ENCODE results near the gene CCL1.

The CCL1 gene

DNA sequence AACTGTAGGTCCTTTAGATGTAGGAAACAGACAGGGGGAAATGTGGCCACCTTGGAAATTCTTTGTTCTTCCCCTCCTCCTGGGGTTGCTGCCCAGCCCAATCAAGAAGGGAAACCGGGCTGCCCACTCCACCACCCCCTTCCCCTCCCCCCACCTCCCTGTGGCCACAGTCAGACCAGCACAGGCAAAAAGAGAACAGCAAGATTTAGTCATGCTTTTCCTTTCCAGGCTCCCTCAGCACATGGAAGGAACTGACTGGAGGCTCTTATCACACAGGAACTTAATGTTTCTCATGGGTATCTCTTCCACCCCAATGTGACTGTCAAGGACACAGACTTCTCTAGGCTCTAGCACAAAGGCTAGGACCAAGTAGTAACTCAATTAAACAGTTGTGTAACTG, 3.0 kb upstream of the CCL1 start:
- TF ChIP-seq, protein P1, sequence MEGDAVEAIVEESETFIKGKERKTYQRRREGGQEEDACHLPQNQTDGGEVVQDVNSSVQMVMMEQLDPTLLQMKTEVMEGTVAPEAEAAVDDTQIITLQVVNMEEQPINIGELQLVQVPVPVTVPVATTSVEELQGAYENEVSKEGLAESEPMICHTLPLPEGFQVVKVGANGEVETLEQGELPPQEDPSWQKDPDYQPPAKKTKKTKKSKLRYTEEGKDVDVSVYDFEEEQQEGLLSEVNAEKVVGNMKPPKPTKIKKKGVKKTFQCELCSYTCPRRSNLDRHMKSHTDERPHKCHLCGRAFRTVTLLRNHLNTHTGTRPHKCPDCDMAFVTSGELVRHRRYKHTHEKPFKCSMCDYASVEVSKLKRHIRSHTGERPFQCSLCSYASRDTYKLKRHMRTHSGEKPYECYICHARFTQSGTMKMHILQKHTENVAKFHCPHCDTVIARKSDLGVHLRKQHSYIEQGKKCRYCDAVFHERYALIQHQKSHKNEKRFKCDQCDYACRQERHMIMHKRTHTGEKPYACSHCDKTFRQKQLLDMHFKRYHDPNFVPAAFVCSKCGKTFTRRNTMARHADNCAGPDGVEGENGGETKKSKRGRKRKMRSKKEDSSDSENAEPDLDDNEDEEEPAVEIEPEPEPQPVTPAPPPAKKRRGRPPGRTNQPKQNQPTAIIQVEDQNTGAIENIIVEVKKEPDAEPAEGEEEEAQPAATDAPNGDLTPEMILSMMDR (IDR thresholded peaks at IDR 0.05): no peak

DNA sequence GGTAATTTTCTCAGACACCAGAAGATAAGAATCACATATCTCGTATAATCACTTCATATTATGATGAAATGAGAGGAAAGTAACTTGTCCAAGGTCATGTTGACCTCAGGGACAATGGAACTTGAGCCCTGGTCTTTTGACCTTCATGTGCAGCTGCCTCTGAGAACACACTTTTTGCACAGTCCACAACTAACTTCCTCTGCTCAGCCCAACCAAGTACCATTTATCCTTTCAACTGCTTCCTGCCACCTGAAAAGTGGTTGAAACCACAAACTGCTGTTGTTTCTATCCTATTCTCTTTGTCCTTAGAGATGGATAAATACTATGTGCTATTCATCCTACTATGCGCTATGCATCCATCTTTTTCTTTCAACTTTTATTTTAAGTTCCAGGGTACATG, 2.3 kb upstream of the CCL1 start:
- TF ChIP-seq, protein P1 (IDR thresholded peaks at IDR 0.05): no peak

DNA sequence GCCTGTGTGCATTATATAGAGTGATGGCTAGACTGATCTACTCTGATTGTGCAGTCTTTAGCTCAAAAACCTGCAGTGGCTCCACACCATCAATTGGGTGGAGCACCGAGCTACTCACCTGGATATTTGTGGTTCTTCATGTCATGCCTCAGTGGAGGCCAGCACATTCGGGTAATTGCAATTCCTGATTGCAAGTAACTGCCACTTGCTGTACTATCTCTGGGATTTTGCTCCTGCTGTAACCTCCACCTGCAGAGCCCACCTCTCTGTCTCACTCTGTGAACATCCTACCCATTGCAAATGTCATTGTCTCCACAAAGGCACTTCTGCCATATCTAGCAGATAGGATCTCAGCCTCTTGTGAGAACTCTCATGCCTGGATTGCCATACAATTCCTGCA, 1.7 kb upstream of the CCL1 start:
- TF ChIP-seq, protein P1 (IDR thresholded peaks at IDR 0.05): no peak

DNA sequence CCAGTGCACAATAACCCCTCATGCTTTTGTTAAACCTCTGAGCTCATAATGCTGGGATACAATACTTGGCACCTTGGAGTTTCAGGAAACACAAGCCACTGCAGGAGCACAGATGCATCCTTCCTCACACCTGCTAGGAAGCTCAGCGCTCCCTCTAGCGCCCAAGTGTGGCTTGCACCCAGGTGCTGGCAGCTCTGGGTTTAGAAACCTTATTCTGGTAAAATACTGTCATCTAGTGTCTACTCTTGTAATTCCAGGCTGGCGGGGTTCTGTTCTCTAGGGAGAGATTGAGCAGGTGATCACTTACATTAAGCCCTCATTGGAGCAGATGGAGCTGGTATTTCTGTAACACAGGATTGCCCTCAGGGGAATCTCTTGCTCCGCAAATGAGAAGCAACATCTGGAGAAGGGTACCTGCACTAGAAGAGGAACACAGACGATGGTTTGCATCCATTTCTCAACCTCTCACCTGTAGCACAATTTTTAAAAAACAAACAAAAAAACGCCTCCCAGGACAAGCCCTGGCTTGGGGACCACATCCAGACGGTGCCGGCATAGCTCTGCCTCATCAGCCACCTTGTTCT, 1.5 kb downstream of the CCL1 start:
- TF ChIP-seq, protein P1 (IDR thresholded peaks at IDR 0.05): peak; percentile 100

DNA sequence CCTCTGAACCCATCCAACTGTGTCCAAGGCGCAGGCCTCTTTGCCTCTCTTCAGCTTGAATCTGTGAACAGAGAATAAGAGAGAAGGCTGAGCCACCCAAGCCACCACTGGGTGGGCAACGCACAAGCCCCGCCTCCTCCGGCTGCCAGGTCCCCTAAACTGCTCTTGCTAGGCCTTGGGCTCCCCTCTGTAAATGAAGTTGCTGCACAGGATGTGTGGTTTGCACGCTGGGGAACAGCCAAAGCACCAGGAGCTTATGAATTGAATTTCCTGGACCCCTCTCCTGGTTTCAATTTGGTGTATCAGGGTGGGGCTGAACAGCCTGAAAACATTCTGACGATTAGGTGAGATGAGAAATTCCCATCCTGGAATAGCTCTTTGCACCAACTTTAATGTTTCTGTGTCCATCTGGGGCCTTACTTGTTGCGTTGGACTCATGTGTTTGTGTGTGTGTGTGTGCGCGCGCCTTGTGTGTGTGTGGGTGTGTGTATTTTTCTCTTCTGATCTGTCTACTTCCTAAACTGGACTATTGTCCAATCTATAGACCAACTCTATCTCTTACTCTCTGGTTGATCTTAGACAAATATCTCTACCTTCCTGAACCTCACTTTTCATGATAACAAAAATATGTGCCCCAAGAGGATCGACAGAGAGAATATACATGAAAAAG, 2.3 kb downstream of the CCL1 start:
- TF ChIP-seq, protein P1 (IDR thresholded peaks at IDR 0.05): no peak

DNA sequence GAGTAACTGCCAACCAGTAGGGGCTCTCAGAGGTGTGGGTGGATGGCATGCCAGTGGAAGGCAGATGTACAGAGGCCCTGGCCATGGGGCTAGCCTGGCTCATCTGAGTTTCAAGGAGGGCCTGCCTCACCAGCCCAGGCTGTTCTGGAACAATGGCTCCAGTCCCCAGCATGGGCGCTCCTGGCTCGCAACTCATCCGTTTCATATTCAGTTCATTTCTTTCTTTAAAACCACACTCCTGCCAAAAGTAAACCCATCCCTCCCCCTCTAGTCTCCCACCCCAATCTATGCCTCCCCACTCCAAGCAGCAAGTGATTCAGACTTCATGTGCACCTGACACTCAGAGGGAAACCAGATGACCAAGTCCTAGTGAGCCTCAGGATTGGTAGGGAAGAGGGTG, 4.4 kb downstream of the CCL1 start:
- TF ChIP-seq, protein P1 (IDR thresholded peaks at IDR 0.05): no peak

DNA sequence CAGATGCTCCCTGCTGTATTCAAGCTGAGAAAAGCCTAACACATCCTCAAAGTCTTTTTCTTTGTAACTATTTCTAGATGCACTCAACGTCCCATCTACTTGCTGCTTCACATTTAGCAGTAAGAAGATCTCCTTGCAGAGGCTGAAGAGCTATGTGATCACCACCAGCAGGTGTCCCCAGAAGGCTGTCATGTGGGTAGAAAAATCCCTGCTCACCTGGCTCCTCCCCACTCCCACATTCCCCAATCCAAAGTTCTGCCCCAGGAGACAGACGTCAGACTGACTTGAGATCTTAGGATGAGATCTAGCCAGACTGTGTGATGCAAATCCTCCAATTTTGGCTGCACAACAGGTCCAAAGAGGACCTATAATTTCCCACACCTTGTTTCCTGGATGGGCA, 5.6 kb downstream of the CCL1 start:
- TF ChIP-seq, protein P1 (IDR thresholded peaks at IDR 0.05): no peak
